HCT116 (cell line): ENCODE results near the gene ARSK. TPM values are rescaled to one million over a fixed set of nuclear protein-coding genes. Genes with fewer than 3 reads are reported as not detected.
A peak's percentile ranks its signal among the peaks of the same experiment; 100 is the strongest.
"Not testable (repeated sequence)": the region's sequence is repeated elsewhere in the genome, so short reads cannot be mapped to it uniquely, and the experiment has no call there.

Experiments used
- ATAC-seq: fragments of 200-7000 bp; cut with Tn5 transposase; 2 replicates; pipeline ENCODE4 v1.9.1; 2020; ENCODE audit warnings: mild to moderate bottlenecking, moderate library complexity
- BruUV-seq: library from RNA; stranded (reverse); fragments of 400-500 nt; replicated peaks from 2 replicates; lab custom pipeline; 2021; lab: Mats Ljungman, UMichigan
- CTCF ChIA-PET: fragments of 300-600 bp; sonication (Branson Sonifier 250); formaldehyde crosslinking; loops from one replicate; lab custom pipeline; 2021; ENCODE audit warnings: antibody characterized with exemption; lab: Charles Lee
- POLR2A ChIA-PET: fragments of 300-600, 350-600 bp; sonication (Branson Sonifier 250); formaldehyde crosslinking; loops from one replicate; lab custom pipeline; 2021; ENCODE audit warnings: antibody characterized with exemption; lab: Charles Lee
- RAD21 ChIA-PET, 2 experiments: fragments of 300-600 bp; sonication (Branson Sonifier 250); formaldehyde crosslinking; loops; one replicate each; lab custom pipeline; 2023; ENCODE audit warnings: low total read pairs in 2 of 2; ENCODE audit not compliant: uncharacterized antibody in 2 of 2, unreplicated experiment in 2 of 2, low non-redundant PET in 1 of 2; lab: Charles Lee
- DNase-seq: peaks from one replicate; pipeline ENCODE4 v3.0.0-alpha.2; 2010; ENCODE audit warnings: low read depth, low spot score
- H2AFZ ChIP-seq: fragments of 200-600 bp; shearing (Covaris generic), sonication (generic); 2 replicates; pipeline ENCODE4 v1.6.1; 2017; ENCODE audit warnings: low read depth, mixed run types, mixed read lengths, antibody characterized with exemption, low read length; ENCODE audit not compliant: poor library complexity, severe bottlenecking
- H3K27ac ChIP-seq: 2 replicates; pipeline ENCODE4 v1.5.1; 2012; ENCODE audit warnings: low read depth, low read length
- H3K27me3 ChIP-seq: fragments of 200-600 bp; sonication (generic); 2 replicates; pipeline ENCODE4 v1.6.1; 2016; ENCODE audit warnings: mixed run types, low read length, mixed read lengths; ENCODE audit not compliant: insufficient read depth
- H3K36me3 ChIP-seq, 2 experiments: fragments of 200-500 bp in 1 of 2; fragments of 200-600 bp in 1 of 2; sonication (Bioruptor generic) in 1 of 2; sonication (generic) in 1 of 2; 2 replicates each; pipeline versions ENCODE4 v1.5.1 to v1.6.1; 2014 to 2016; ENCODE audit warnings: low read length in 2 of 2, inconsistent platforms in 1 of 2, mixed read lengths in 1 of 2, mixed run types in 1 of 2; ENCODE audit not compliant: insufficient read depth in 2 of 2, control insufficient read depth in 1 of 2
- H3K4me1 ChIP-seq, 2 experiments: fragments of 200-600 bp in 1 of 2; sonication (generic) in 1 of 2; 2 replicates each; pipeline versions ENCODE4 v1.5.1 to v1.6.1; 2012 to 2017; ENCODE audit warnings: low read length in 2 of 2, inconsistent platforms in 1 of 2, mild to moderate bottlenecking in 1 of 2, mixed read lengths in 1 of 2, mixed run types in 1 of 2, moderate library complexity in 1 of 2; ENCODE audit not compliant: insufficient read depth in 2 of 2, control insufficient read depth in 1 of 2
- H3K4me2 ChIP-seq: fragments of 200-600 bp; sonication (generic); 2 replicates; pipeline ENCODE4 v1.6.1; 2017; ENCODE audit warnings: mixed run types, low read length, mixed read lengths
- H3K4me3 ChIP-seq, 2 experiments: fragments of 200-600 bp in 1 of 2; sonication (generic) in 1 of 2; replicated peaks in 1 of 2; 2 replicates each; pipeline ENCODE4 v1.5.1; 2011 to 2016; ENCODE audit warnings: low read length in 2 of 2, control low read depth in 1 of 2, low read depth in 1 of 2, mild to moderate bottlenecking in 1 of 2, mixed read lengths in 1 of 2, mixed run types in 1 of 2
- H3K79me2 ChIP-seq: fragments of 200-600 bp; sonication (generic); 2 replicates; pipeline ENCODE4 v1.6.1; 2017; ENCODE audit warnings: mild to moderate bottlenecking, mixed run types, low read length, moderate library complexity, mixed read lengths; ENCODE audit not compliant: insufficient read depth
- H3K9ac ChIP-seq: fragments of 200-600 bp; sonication (generic); 2 replicates; pipeline ENCODE4 v1.6.1; 2016; ENCODE audit warnings: low read length, mixed read lengths
- H3K9me2 ChIP-seq: fragments of 200-600 bp; sonication (generic), shearing (Covaris generic); 2 replicates; pipeline ENCODE4 v1.6.1; 2017; ENCODE audit warnings: mixed run types, mild to moderate bottlenecking, moderate library complexity; ENCODE audit not compliant: insufficient read depth
- H3K9me3 ChIP-seq, 2 experiments: fragments of 200-500 bp in 1 of 2; fragments of 200-600 bp in 1 of 2; sonication (Bioruptor generic) in 1 of 2; sonication (generic) in 1 of 2; 2 replicates each; pipeline ENCODE4 v1.6.1; 2014 to 2017; ENCODE audit warnings: low read length in 2 of 2, mixed read lengths in 2 of 2, inconsistent platforms in 1 of 2, low read depth in 1 of 2, mild to moderate bottlenecking in 1 of 2, mixed run types in 1 of 2, moderate library complexity in 1 of 2; ENCODE audit not compliant: control insufficient read depth in 1 of 2, insufficient read depth in 1 of 2
- H4K20me1 ChIP-seq: fragments of 200-600 bp; sonication (generic), shearing (Covaris generic); 2 replicates; pipeline ENCODE4 v1.6.1; 2017; ENCODE audit warnings: mixed run types, mild to moderate bottlenecking, moderate library complexity; ENCODE audit not compliant: insufficient read depth
- CBX3 ChIP-seq: IDR thresholded peaks from 2 replicates; pipeline ENCODE4 v1.6.1; 2012; ENCODE audit warnings: low read depth
- CTCF ChIP-seq, 3 experiments: fragments of 200-600 bp in 1 of 3; sonication (generic) in 1 of 3; IDR thresholded peaks in 2 of 3; conservative IDR thresholded peaks in 1 of 3; 2 replicates each; pipeline ENCODE4 v1.5.1; 2012 to 2017; ENCODE audit warnings: low read depth in 2 of 3, low read length in 2 of 3, antibody characterized with exemption in 1 of 3, borderline replicate concordance in 1 of 3, control low read depth in 1 of 3, mild to moderate bottlenecking in 1 of 3, mixed read lengths in 1 of 3, mixed run types in 1 of 3, moderate library complexity in 1 of 3; ENCODE audit not compliant: insufficient read depth in 1 of 3
- POLR2A ChIP-seq: IDR thresholded peaks from 2 replicates; pipeline ENCODE4 v1.7.0; 2011; ENCODE audit warnings: borderline replicate concordance; ENCODE audit not compliant: insufficient read depth, insufficient read length; ENCODE audit errors: extremely low read depth
- SIN3A ChIP-seq: IDR thresholded peaks from 2 replicates; pipeline ENCODE4 v1.6.1; 2012; ENCODE audit warnings: low read depth
- TCF7L2 ChIP-seq: IDR thresholded peaks from 2 replicates; pipeline ENCODE4 v1.7.0; 2011; ENCODE audit warnings: borderline replicate concordance, inconsistent platforms; ENCODE audit not compliant: insufficient read depth, insufficient read length; ENCODE audit errors: extremely low read depth
- ZFX ChIP-seq: fragments of 450-650 bp; IDR thresholded peaks from 2 replicates; pipeline ENCODE4 v1.6.1; 2017
- ZNF274 ChIP-seq: fragments of 200-500 bp; sonication (Bioruptor generic); IDR thresholded peaks from 2 replicates; pipeline ENCODE4 v1.6.1; 2014; ENCODE audit warnings: mild to moderate bottlenecking, low read depth, low read length, inconsistent platforms
- intact Hi-C: fragments of 100-400 bp; cut with micrococcal nuclease; formaldehyde crosslinking; loops from 2 replicates; pipeline ENCODE4 v1.10.0; 2022
- total RNA-seq: library from RNA; stranded (reverse); gene quantifications from one replicate; pipeline ENCODE4 v1.2.1, GENCODE V29; 2021; ENCODE audit not compliant: unreplicated experiment
- TF ChIP-seq, protein P1 (sequence below): IDR thresholded peaks from 2 replicates; pipeline ENCODE4 v1.6.1; 2012
- TF ChIP-seq, protein P2 (sequence below): IDR thresholded peaks from 2 replicates; pipeline ENCODE4 v1.6.1; 2011; ENCODE audit warnings: mild to moderate bottlenecking, low read length, moderate library complexity; ENCODE audit not compliant: insufficient replicate concordance; ENCODE audit errors: extremely low read depth

The ARSK gene
- total RNA-seq, 1 experiment from 2014 or later, result 4.6 TPM

- not testable (repeated sequence) for H2AFZ ChIP-seq, BruUV-seq, H4K20me1 ChIP-seq, H3K36me3 ChIP-seq, H3K27me3 ChIP-seq, H3K9me2 ChIP-seq, ATAC-seq, DNase-seq, H3K27ac ChIP-seq, H3K79me2 ChIP-seq, H3K9me3 ChIP-seq
- Histone ChIP-seq H3K4me3 (peak overlapping the region in 1 of 2 experiments; percentile 65; a peak in 1 of 4 replicates), H3K4me1 (peaks cover 9 to 33% of the 10 kb centered on the region in 2 experiments; a peak in 3 of 4 replicates), H3K9ac (0 out of 2 replicates have a peak overlapping the region, but pooled peaks have one; percentile 4), H3K4me2 (peak overlapping the region; percentile 91)
- intact Hi-C loops, result loop anchor here (5.0 kb wide), 1 partner anchor 691 kb away; no protein-coding TSS in a partner anchor
- ChIA-PET RAD21 (interaction anchor here (0.8 to 1.6 kb wide), 2 partner anchors 135 to 198 kb away, joined by 3 read pairs; no protein-coding TSS in a partner anchor), POLR2A (interaction anchor here (0.6 to 1.5 kb wide), 10 partner anchors 12 to 597 kb away, joined by 3 to 10 read pairs (median 3); partner anchors contain the start of genes GLRX and RHOBTB3), CTCF (interaction anchor here (0.9 to 2.0 kb wide), 5 partner anchors 9 to 202 kb away, joined by 3 to 9 read pairs (median 4); no protein-coding TSS in a partner anchor)
- 0 out of 6 replicates have a peak, but pooled peaks of 1 of the 3 experiments have one; percentile 9 for TF ChIP-seq CTCF (IDR thresholded peaks at IDR 0.05 in 2 of 3, conservative IDR thresholded peaks at IDR 0.05 in 1 of 3; ENCODE audit: borderline replicate concordance in 1 of 3, insufficient read depth in 1 of 3, low read depth in 2 of 3, low read length in 2 of 3)
Measured at GRCh38 chr5:95646226-95646568, 91.3 kb downstream of the ARSK start.

DNA sequence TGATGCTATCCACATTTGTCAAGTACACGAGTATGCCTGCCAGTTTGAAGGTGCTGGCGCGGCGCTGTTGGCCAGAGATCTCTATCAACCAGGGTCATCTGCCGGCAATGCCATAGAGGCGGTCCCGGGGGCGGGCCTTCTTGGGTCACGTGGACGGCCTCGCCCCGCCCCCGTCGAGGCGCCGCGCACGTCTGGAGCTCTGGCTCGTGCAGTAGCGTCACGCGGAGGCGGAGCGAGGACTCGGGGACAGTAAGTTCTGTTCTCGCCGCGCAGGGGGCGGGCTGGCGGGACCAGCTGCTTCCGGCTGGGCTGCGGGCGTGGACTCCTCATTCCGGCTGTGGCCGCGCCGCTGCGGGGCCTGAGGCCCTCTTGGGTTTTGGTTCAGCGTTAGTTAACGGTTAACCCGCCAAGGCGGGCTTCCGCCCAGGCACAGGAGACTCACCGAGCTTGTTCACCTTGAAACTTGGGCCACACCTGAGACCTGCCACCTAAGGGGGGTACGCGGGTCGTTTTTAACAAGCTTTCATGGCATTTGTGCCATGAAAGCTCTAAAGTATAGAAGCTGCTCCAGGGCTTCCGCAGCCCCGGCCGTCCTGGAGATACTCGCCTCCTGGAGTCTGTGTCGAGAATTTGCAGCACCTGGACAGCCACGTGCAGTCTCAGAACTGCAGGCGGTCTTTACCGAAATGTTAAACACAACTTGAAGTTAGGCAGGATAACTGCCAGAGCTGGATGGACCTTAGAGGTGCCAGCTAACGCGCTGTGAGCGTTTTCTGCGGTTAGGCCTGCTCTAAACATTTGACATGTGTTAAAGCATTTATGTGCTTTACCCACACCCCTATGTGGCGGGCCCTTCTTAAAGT lies 91.9 kb downstream of the ARSK start, which contains the start of gene RFESD:
RFESD (plus strand) TSS at position 209 of the 863 bp plus-strand sequence. CDS start 5,495 bp downstream, outside the sequence.
- Histone ChIP-seq H3K4me2 (peak within 1 kb of the TSS; percentile 91), H3K9me3 (no peaks in the 10 kb centered on the region), H3K27me3 (no peaks in the 10 kb centered on the region), H3K79me2 (no peaks in the 10 kb centered on the region), H3K36me3 (no peaks in the 10 kb centered on the region), H3K9me2 (no peaks in the 10 kb centered on the region), H2AFZ (peak within 1 kb of the TSS; percentile 91), H4K20me1 (no peaks in the 10 kb centered on the region), H3K27ac (peak within 1 kb of the TSS; percentile 76), H3K4me3 (peak within 1 kb of the TSS; percentile 48 to 65), H3K9ac (peak within 1 kb of the TSS; percentile 75), H3K4me1 (peaks cover 9 to 33% of the 10 kb centered on the region in 2 experiments; a peak in 3 of 4 replicates)
- RAD21 ChIA-PET, result interaction anchor here (0.6 to 1.6 kb wide), 4 partner anchors 84 to 203 kb away, joined by 3 to 4 read pairs (median 3); partner anchors contain the start of gene RHOBTB3 (in 1 of the 2)
- intact Hi-C loops, result loop anchor here (5.0 kb wide), 1 partner anchor 691 kb away; no protein-coding TSS in a partner anchor
- POLR2A ChIA-PET, result interaction anchor here (0.6 to 1.5 kb wide), 12 partner anchors 12 to 596 kb away, joined by 3 to 10 read pairs (median 3); partner anchors contain the start of genes GLRX and RHOBTB3
- peak; percentile 91 for DNase-seq
- CTCF ChIA-PET, result interaction anchor here (0.9 to 2.0 kb wide), 5 partner anchors 9 to 201 kb away, joined by 3 to 9 read pairs (median 4); no protein-coding TSS in a partner anchor
- TSS peak; percentile 84 for BruUV-seq
- ATAC-seq, result peak; percentile 93
- TF ChIP-seq, protein P1, sequence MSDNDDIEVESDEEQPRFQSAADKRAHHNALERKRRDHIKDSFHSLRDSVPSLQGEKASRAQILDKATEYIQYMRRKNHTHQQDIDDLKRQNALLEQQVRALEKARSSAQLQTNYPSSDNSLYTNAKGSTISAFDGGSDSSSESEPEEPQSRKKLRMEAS, result peak; percentile 85
- TF ChIP-seq TCF7L2 (peak; percentile 93), POLR2A (peak; percentile 72), SIN3A (peak; percentile 72), ZNF274 (no peak), CBX3 (peak; percentile 59; the same call in 1 of the 2 replicates), ZFX (peak; percentile 66)
- TF ChIP-seq, protein P2, sequence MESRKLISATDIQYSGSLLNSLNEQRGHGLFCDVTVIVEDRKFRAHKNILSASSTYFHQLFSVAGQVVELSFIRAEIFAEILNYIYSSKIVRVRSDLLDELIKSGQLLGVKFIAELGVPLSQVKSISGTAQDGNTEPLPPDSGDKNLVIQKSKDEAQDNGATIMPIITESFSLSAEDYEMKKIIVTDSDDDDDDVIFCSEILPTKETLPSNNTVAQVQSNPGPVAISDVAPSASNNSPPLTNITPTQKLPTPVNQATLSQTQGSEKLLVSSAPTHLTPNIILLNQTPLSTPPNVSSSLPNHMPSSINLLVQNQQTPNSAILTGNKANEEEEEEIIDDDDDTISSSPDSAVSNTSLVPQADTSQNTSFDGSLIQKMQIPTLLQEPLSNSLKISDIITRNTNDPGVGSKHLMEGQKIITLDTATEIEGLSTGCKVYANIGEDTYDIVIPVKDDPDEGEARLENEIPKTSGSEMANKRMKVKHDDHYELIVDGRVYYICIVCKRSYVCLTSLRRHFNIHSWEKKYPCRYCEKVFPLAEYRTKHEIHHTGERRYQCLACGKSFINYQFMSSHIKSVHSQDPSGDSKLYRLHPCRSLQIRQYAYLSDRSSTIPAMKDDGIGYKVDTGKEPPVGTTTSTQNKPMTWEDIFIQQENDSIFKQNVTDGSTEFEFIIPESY, result no peak
